ENCODE measurements around the gene MAPRE3. TPM values are rescaled to one million over a fixed set of nuclear protein-coding genes. Genes with fewer than 3 reads are reported as not detected.

Gene MAPRE3
- total RNA-seq, 4 donors from 2014 or later = 9.3 to 23.0 (median 13.4) TPM

DNA sequence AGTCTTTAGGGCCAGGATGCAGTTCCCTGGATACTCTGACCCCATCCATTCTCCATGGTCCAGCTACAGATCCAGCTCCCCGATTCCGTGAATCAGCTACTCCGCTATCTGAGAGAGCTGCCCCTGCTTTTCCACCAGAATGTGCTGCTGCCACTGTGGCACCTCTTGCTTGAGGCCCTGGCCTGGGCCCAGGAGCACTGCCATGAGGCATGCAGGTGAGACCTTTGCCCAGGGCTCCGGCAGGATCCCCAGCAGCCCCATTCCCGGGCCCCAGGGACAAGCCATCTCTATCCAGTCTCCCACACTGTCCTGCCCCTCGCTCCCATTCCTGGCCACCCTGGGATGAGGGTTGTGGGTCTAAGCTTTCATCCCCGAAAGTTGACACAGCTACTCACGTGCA lies 69.8 kb downstream of the MAPRE3 start:
- TF ChIP-seq POLR2AphosphoS5 (IDR thresholded peaks at IDR 0.05) = no peak
- TF ChIP-seq, protein P1, sequence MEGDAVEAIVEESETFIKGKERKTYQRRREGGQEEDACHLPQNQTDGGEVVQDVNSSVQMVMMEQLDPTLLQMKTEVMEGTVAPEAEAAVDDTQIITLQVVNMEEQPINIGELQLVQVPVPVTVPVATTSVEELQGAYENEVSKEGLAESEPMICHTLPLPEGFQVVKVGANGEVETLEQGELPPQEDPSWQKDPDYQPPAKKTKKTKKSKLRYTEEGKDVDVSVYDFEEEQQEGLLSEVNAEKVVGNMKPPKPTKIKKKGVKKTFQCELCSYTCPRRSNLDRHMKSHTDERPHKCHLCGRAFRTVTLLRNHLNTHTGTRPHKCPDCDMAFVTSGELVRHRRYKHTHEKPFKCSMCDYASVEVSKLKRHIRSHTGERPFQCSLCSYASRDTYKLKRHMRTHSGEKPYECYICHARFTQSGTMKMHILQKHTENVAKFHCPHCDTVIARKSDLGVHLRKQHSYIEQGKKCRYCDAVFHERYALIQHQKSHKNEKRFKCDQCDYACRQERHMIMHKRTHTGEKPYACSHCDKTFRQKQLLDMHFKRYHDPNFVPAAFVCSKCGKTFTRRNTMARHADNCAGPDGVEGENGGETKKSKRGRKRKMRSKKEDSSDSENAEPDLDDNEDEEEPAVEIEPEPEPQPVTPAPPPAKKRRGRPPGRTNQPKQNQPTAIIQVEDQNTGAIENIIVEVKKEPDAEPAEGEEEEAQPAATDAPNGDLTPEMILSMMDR (IDR thresholded peaks at IDR 0.05) = no peak
- TF ChIP-seq EP300 (IDR thresholded peaks at IDR 0.05) = no peak
- TF ChIP-seq POLR2A (IDR thresholded peaks at IDR 0.05; ENCODE audit: low read depth) = no peak
- WGBS = 100% methylated on average over 5 of the region's 8 CpGs
- no peak overlapping the region for H3K27ac ChIP-seq (replicated peaks in 1 of 4)
- no peaks in the 10 kb centered on the region for H3K27me3 ChIP-seq
- H3K9me3 ChIP-seq = no peaks in the 10 kb centered on the region
- no peak overlapping the region for H3K4me3 ChIP-seq
- H3K4me1 ChIP-seq = peaks cover 0 to 19% (median 13%) of the 10 kb centered on the region in 4 donors
- DNase-seq (ENCODE audit: extremely low spot score) = no peak
- intact Hi-C loops (cut with DNase I) = no loop called here
- H3K36me3 ChIP-seq = peaks cover 42 to 65% (median 64%) of the 10 kb centered on the region in 4 donors

DNA sequence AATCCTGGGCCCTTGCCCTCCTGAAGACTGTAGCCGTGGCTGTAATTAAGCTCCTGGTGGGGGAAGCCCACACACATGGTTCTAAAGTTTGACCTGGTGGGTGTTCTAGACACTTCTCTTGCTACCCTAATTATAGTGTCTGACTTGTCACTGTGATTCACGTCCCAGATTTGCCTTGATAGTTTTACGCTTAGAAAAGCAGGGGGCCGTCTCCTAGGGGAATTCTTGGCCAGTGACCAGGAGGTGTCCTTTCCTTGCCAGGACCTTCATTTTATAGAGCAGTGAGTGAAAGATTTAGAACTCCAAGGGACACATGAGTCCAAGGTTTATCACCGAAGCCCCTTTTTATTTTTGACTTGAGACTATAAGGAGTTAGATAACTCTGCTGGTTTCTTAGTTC lies 71.3 kb downstream of the MAPRE3 start:
- DNase-seq (ENCODE audit: extremely low spot score) = no peak
- Histone ChIP-seq H3K36me3 (peaks cover 37 to 50% (median 49%) of the 10 kb centered on the region in 4 donors), H3K27me3 (no peaks in the 10 kb centered on the region), H3K27ac (replicated peaks in 1 of 4) (peak overlapping the region in 2 of 4 donors; percentile 7 to 42), H3K4me1 (peaks cover 0 to 17% (median 10%) of the 10 kb centered on the region in 4 donors), H3K4me3 (no peak overlapping the region), H3K9me3 (no peaks in the 10 kb centered on the region)
- intact Hi-C loops (cut with DNase I) = no loop called here
- WGBS = 43% methylated on average over 5 of the region's 5 CpGs
- TF ChIP-seq, protein P1 (IDR thresholded peaks at IDR 0.05) = no peak
- no peak for TF ChIP-seq EP300 (IDR thresholded peaks at IDR 0.05)
- TF ChIP-seq POLR2AphosphoS5 (IDR thresholded peaks at IDR 0.05) = no peak
- TF ChIP-seq POLR2A (IDR thresholded peaks at IDR 0.05; ENCODE audit: low read depth) = no peak

DNA sequence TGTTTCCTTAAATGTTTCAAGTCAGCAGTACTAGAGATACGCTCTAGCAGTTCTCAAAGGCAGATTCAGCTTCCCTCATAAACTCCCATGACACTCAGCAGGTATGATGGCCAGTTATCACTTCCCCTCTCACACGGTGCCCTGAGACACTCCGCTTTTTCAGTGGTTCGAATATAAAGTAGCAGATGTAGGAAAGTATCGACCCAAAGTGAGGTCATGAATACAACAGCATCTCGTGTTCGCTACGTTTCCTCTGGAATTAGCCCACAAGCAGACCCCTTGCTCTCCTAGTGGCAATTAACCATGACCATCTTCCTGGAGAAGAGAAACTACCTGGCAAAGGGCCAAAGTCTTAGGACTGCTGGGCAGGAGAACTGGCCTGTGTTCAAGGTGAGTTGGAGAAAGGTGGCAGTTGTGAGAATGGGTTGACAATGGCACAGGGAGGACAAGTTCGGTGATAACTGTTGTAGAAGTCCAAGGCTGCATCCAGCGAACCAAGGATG lies 71.8 kb downstream of the MAPRE3 start:
- no peaks in the 10 kb centered on the region for H3K27me3 ChIP-seq

DNA sequence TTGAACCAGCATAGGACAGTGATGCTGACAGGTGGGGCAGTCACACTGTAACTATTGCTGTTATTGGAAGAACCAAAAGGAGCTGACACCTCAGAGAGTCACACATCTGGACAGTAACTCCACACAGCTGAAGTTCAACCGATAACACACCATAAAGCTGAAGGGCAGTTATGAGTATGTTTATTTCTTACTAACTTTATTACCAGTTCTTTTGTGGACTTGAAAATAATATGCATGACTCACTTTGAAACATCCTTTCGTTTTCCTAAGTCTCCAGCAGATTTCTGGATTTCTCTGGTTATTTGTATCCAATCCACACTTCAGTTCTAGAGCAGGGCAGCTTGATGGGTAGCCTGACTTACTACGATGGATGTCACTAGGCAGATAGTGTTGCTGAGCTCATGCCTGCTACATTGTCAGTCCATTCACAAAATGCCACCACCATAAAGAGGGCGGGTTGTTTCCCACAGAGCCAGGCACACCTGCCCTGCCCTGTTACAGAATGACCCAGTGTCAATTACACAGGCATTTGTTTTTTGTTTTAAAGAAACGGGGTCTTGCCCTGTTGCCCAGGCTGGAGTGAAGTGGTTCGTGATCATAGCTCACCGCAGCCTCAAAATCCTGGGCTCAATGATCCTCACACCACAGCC lies 72.7 kb downstream of the MAPRE3 start:
- 94% methylated on average over 7 of the region's 7 CpGs for WGBS
- no peak for DNase-seq (ENCODE audit: extremely low spot score)
- H3K4me3 ChIP-seq = no peak overlapping the region
- no peaks in the 10 kb centered on the region for H3K27me3 ChIP-seq
- peaks cover 0 to 17% (median 10%) of the 10 kb centered on the region in 4 donors for H3K4me1 ChIP-seq
- TF ChIP-seq, protein P1 (IDR thresholded peaks at IDR 0.05) = no peak
- TF ChIP-seq POLR2AphosphoS5 (IDR thresholded peaks at IDR 0.05) = no peak
- no peak for TF ChIP-seq POLR2A (IDR thresholded peaks at IDR 0.05; ENCODE audit: low read depth)
- TF ChIP-seq EP300 (IDR thresholded peaks at IDR 0.05) = no peak
- peaks cover 23 to 37% (median 36%) of the 10 kb centered on the region in 4 donors for H3K36me3 ChIP-seq
- no peaks in the 10 kb centered on the region for H3K9me3 ChIP-seq
- intact Hi-C loops (cut with DNase I) = no loop called here
- no peak overlapping the region for H3K27ac ChIP-seq (replicated peaks in 1 of 4)

More for the DNA sequence above, 71.8 kb downstream of the MAPRE3 start:
- Histone ChIP-seq H3K4me3 (no peak overlapping the region), H3K36me3 (peaks cover 32 to 46% (median 45%) of the 10 kb centered on the region in 4 donors), H3K4me1 (peaks cover 0 to 17% (median 10%) of the 10 kb centered on the region in 4 donors), H3K9me3 (no peaks in the 10 kb centered on the region), H3K27ac (replicated peaks in 1 of 4) (peak overlapping the region in 1 of 4 donors; percentile 7)
- intact Hi-C loops (cut with DNase I) = no loop called here
- DNase-seq (ENCODE audit: extremely low spot score) = no peak
- TF ChIP-seq EP300 (IDR thresholded peaks at IDR 0.05) = no peak
- peak in 1 of 2 donors; percentile 8 for TF ChIP-seq POLR2AphosphoS5 (IDR thresholded peaks at IDR 0.05)
- no peak for TF ChIP-seq POLR2A (IDR thresholded peaks at IDR 0.05; ENCODE audit: low read depth)
- TF ChIP-seq, protein P1 (IDR thresholded peaks at IDR 0.05) = no peak
- 74% methylated on average over 10 of the region's 10 CpGs for WGBS
